Measurements from ENCODE around the gene WWOX. TPM values are rescaled to one million over a fixed set of nuclear protein-coding genes. Genes with fewer than 3 reads are reported as not detected.

WWOX gene
- total RNA-seq, 3 donors from 2014 or later (not counting 1 experiment from before 2014, with no cell fraction given) = 21.0 to 29.8 (median 27.0) TPM

DNA sequence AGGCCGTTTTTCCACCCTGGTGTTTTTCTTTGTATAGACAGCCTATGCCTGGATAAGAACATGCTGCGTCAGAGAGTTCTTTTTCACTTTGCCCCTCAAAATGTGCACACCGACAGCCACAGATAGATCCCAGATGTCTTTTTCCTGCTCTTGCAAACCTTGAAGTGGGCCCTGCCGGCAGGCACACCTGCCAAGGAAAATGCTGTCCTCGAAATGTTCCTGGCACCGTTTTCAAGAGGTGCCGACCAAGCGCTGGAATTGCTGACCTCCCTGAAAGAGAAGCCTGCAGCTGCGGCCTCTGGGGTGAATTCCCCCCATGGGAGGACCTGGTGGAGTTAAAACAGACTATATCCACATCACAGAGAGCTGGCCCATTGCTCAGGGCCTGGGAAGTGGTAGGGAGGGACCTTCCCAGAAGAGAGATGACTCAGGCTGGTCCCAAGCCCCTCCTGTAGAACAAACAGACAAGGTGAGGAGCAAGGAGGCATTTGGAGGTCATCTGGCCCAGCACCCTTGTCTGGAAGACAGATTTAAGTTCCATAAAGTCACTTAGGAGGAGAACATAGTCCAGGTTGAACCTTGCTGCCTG lies 833.0 kb downstream of the WWOX start:
- Histone ChIP-seq H3K9me3 (ENCODE audit: control insufficient read depth, insufficient read depth, low read length) (no peaks in the 10 kb centered on the region), H3K4me3 (ENCODE audit: low read length) (no peak overlapping the region), H3K27ac (ENCODE audit: low read length) (no peak overlapping the region), H3K4me1 (ENCODE audit: control insufficient read depth, insufficient read depth, low read length) (no peaks in the 10 kb centered on the region), H3K36me3 (ENCODE audit: control insufficient read depth, insufficient read depth, low read length) (no peaks in the 10 kb centered on the region), H3K27me3 (ENCODE audit: control insufficient read depth, insufficient read depth, low read length) (no peaks in the 10 kb centered on the region)
- intact Hi-C loops (cut with micrococcal nuclease) = no loop called here
- DNase-seq (no peak), ATAC-seq (no peak)
- H3K4me1 Mint-ChIP-seq = no peaks in the 10 kb centered on the region
- no peaks in the 10 kb centered on the region for H3K9me3 Mint-ChIP-seq
- H3K36me3 Mint-ChIP-seq = no peaks in the 10 kb centered on the region
- no peak overlapping the region for H3K4me3 Mint-ChIP-seq
- no peak overlapping the region for H3K27ac Mint-ChIP-seq
- TF ChIP-seq CTCF (IDR thresholded peaks at IDR 0.05) = no peak
- WGBS (ENCODE audit: insufficient coverage) = 94% methylated on average over 9 of the region's 9 CpGs
- H3K27me3 Mint-ChIP-seq (ENCODE audit: low read depth in 2 of 2) = no peaks in the 10 kb centered on the region

- Mint-ChIP-seq H3K36me3 (no peaks in the 10 kb centered on the region), H3K9me3 (no peaks in the 10 kb centered on the region), H3K4me3 (no peak overlapping the region), H3K4me1 (no peaks in the 10 kb centered on the region), H3K27ac (no peak overlapping the region), H3K27me3 (ENCODE audit: low read depth in 2 of 2) (peaks cover 0 to 7% of the 10 kb centered on the region in 2 donors)
- intact Hi-C loops (cut with micrococcal nuclease) = no loop called here
- TF ChIP-seq CTCF (IDR thresholded peaks at IDR 0.05) = no peak
- Histone ChIP-seq H3K9me3 (ENCODE audit: control insufficient read depth, insufficient read depth, low read length) (no peaks in the 10 kb centered on the region), H3K4me3 (ENCODE audit: low read length) (no peak overlapping the region), H3K27ac (ENCODE audit: low read length) (no peak overlapping the region), H3K4me1 (ENCODE audit: control insufficient read depth, insufficient read depth, low read length) (no peaks in the 10 kb centered on the region), H3K27me3 (ENCODE audit: control insufficient read depth, insufficient read depth, low read length) (no peaks in the 10 kb centered on the region), H3K36me3 (ENCODE audit: control insufficient read depth, insufficient read depth, low read length) (no peaks in the 10 kb centered on the region)
- WGBS (ENCODE audit: insufficient coverage) = 99% methylated on average over 3 of the region's 3 CpGs
- DNase-seq = no peak
- no peak for ATAC-seq
Measured at GRCh38 chr16:78936060-78936459, 836.6 kb downstream of the WWOX start.

- no peak overlapping the region for H3K4me3 Mint-ChIP-seq
- ATAC-seq (no peak), DNase-seq (no peak)
- Histone ChIP-seq H3K36me3 (ENCODE audit: control insufficient read depth, insufficient read depth, low read length) (no peaks in the 10 kb centered on the region), H3K27me3 (ENCODE audit: control insufficient read depth, insufficient read depth, low read length) (no peaks in the 10 kb centered on the region), H3K4me3 (ENCODE audit: low read length) (no peak overlapping the region), H3K4me1 (ENCODE audit: control insufficient read depth, insufficient read depth, low read length) (no peaks in the 10 kb centered on the region), H3K9me3 (ENCODE audit: control insufficient read depth, insufficient read depth, low read length) (no peaks in the 10 kb centered on the region), H3K27ac (ENCODE audit: low read length) (no peak overlapping the region)
- no peak for TF ChIP-seq CTCF (IDR thresholded peaks at IDR 0.05)
- H3K36me3 Mint-ChIP-seq = no peaks in the 10 kb centered on the region
- intact Hi-C loops (cut with micrococcal nuclease) = no loop called here
- H3K27ac Mint-ChIP-seq = no peak overlapping the region
- H3K9me3 Mint-ChIP-seq = no peaks in the 10 kb centered on the region
- WGBS (ENCODE audit: insufficient coverage) = 42% methylated on average over 5 of the region's 6 CpGs
- peaks cover 7 to 28% of the 10 kb centered on the region in 2 donors for H3K27me3 Mint-ChIP-seq (ENCODE audit: low read depth in 2 of 2)
- H3K4me1 Mint-ChIP-seq = peaks cover 6 to 7% of the 10 kb centered on the region in 2 donors
Measured at GRCh38 chr16:78939597-78939996, 840.1 kb downstream of the WWOX start.

- intact Hi-C loops (cut with micrococcal nuclease) = no loop called here
- ATAC-seq = no peak
Measured at GRCh38 chr16:78942625-78943245, 843.3 kb downstream of the WWOX start.

More at GRCh38 chr16:78942625-78943245, 843.3 kb downstream of the WWOX start:
- Mint-ChIP-seq H3K27ac (no peak overlapping the region), H3K4me3 (no peak overlapping the region), H3K4me1 (peaks cover 6 to 7% of the 10 kb centered on the region in 2 donors), H3K9me3 (no peaks in the 10 kb centered on the region), H3K27me3 (ENCODE audit: low read depth in 2 of 2) (peaks cover 7 to 35% of the 10 kb centered on the region in 2 donors), H3K36me3 (no peaks in the 10 kb centered on the region)
- no peak for DNase-seq
- Histone ChIP-seq H3K27ac (ENCODE audit: low read length) (no peak overlapping the region), H3K9me3 (ENCODE audit: control insufficient read depth, insufficient read depth, low read length) (no peaks in the 10 kb centered on the region), H3K27me3 (ENCODE audit: control insufficient read depth, insufficient read depth, low read length) (no peaks in the 10 kb centered on the region), H3K36me3 (ENCODE audit: control insufficient read depth, insufficient read depth, low read length) (no peaks in the 10 kb centered on the region), H3K4me1 (ENCODE audit: control insufficient read depth, insufficient read depth, low read length) (no peaks in the 10 kb centered on the region), H3K4me3 (ENCODE audit: low read length) (no peak overlapping the region)
- 43% methylated on average over 8 of the region's 8 CpGs for WGBS (ENCODE audit: insufficient coverage)
- no peak for TF ChIP-seq CTCF (IDR thresholded peaks at IDR 0.05)

Data from natural killer cell (primary cell).